Right lobe of liver (tissue), 4 donors: Measurements from ENCODE around the gene PCYOX1L.

Source experiments
- POLR2A ChIP-seq: fragments of 450-650 bp; IDR thresholded peaks from one replicate; pipeline ENCODE4 v1.6.1; 2017; ENCODE audit warnings: antibody characterized with exemption, mild to moderate bottlenecking
- TF ChIP-seq, protein P1 (sequence below), 4 donors: fragments of 200-600 bp in 3 of 4; fragments of 450-650 bp in 1 of 4; IDR thresholded peaks; one replicate each; pipeline versions ENCODE4 v1.5.1 to v1.8.0; 2016 to 2022; ENCODE audit warnings: antibody characterized with exemption in 4 of 4, mild to moderate bottlenecking in 2 of 4
- donor health status: DM: no; HTN: no; CAD: no.
- donor health status: DM: no; HTN: no; CAD: no.
- donor health status: DM: no; HTN: yes; CAD: no.

DNA sequence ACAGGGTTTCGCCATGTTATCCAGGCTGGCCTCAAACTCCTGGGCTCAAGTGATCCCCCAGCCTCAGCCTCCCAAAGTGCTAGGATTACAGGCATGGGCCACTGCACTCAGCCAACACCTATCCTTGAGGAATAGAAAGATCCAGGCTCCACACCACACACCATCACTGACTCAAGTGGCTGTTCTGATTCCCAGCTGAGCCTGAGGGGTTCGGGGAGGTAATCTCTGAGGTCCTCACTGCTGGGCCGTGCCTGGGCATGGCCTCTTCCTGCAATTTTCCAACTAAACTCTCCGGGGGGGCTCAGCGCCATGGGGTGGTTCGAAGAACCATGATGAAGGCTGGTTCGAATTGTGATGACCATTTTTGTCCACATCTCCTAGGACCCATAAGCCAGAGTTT is 52.2 kb downstream of the PCYOX1L start:
- TF ChIP-seq, protein P1, sequence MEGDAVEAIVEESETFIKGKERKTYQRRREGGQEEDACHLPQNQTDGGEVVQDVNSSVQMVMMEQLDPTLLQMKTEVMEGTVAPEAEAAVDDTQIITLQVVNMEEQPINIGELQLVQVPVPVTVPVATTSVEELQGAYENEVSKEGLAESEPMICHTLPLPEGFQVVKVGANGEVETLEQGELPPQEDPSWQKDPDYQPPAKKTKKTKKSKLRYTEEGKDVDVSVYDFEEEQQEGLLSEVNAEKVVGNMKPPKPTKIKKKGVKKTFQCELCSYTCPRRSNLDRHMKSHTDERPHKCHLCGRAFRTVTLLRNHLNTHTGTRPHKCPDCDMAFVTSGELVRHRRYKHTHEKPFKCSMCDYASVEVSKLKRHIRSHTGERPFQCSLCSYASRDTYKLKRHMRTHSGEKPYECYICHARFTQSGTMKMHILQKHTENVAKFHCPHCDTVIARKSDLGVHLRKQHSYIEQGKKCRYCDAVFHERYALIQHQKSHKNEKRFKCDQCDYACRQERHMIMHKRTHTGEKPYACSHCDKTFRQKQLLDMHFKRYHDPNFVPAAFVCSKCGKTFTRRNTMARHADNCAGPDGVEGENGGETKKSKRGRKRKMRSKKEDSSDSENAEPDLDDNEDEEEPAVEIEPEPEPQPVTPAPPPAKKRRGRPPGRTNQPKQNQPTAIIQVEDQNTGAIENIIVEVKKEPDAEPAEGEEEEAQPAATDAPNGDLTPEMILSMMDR (IDR thresholded peaks at IDR 0.05): no peak
- TF ChIP-seq POLR2A: no peak
